Neural cell (in vitro differentiated cells): ENCODE results near the gene RHEBL1. TPM values are rescaled to one million over a fixed set of nuclear protein-coding genes. Genes with fewer than 3 reads are reported as not detected.

Source experiments
- H2AFZ ChIP-seq: fragments of 200-600, 300-800 bp; sonication (generic), shearing (Covaris generic); 2 replicates; pipeline ENCODE4 v1.6.0; 2014; ENCODE audit warnings: low read depth, mild to moderate bottlenecking, antibody characterized with exemption, low read length, moderate library complexity
- H3F3A ChIP-seq: fragments of 200-600 bp; shearing (Covaris generic); 2 replicates; pipeline ENCODE4 v1.6.1; 2016; ENCODE audit warnings: mild to moderate bottlenecking, moderate library complexity, mixed read lengths, antibody characterized with exemption, low read length; ENCODE audit not compliant: insufficient read depth, poor library complexity, severe bottlenecking
- H3K27ac ChIP-seq: fragments of 200-600, 300-800 bp; sonication (generic), shearing (Covaris generic); 2 replicates; pipeline ENCODE4 v1.5.1; 2014; ENCODE audit warnings: mild to moderate bottlenecking, low read length, moderate library complexity
- H3K27me3 ChIP-seq: fragments of 300-800, 200-600 bp; sonication (generic), shearing (Covaris generic); 2 replicates; pipeline ENCODE4 v1.6.0; 2014; ENCODE audit warnings: mild to moderate bottlenecking, low read depth, low read length, moderate library complexity; ENCODE audit not compliant: insufficient read depth
- H3K36me3 ChIP-seq: fragments of 300-800, 200-600 bp; sonication (generic), shearing (Covaris generic); 2 replicates; pipeline ENCODE4 v1.5.1; 2014; ENCODE audit warnings: mild to moderate bottlenecking, antibody characterized with exemption, low read length, moderate library complexity; ENCODE audit not compliant: insufficient read depth
- H3K4me2 ChIP-seq: fragments of 300-800, 200-600 bp; sonication (generic), shearing (Covaris generic); 2 replicates; pipeline ENCODE4 v1.6.0; 2014; ENCODE audit warnings: mild to moderate bottlenecking, low read length
- H3K4me3 ChIP-seq: fragments of 300-800, 200-600 bp; sonication (generic), shearing (Covaris generic); 2 replicates; pipeline ENCODE4 v1.5.1; 2014; ENCODE audit warnings: mild to moderate bottlenecking, low read length, moderate library complexity
- H3K79me2 ChIP-seq: fragments of 200-600 bp; shearing (Covaris generic); replicated peaks from 2 replicates; pipeline ENCODE4 v1.6.0; 2014; ENCODE audit warnings: mild to moderate bottlenecking, low read length, moderate library complexity; ENCODE audit not compliant: insufficient read depth
- H3K9ac ChIP-seq: fragments of 300-800, 200-600 bp; sonication (generic), shearing (Covaris generic); 2 replicates; pipeline ENCODE4 v1.6.1; 2016; ENCODE audit warnings: mild to moderate bottlenecking, low read length, mixed read lengths
- H3K9me2 ChIP-seq: fragments of 200-600 bp; shearing (Covaris generic); 2 replicates; pipeline ENCODE4 v1.6.1; 2016; ENCODE audit warnings: mild to moderate bottlenecking, low read length, mixed read lengths; ENCODE audit not compliant: insufficient read depth
- H3K9me3 ChIP-seq: fragments of 200-600, 300-800 bp; sonication (generic), shearing (Covaris generic); 2 replicates; pipeline ENCODE4 v1.6.1; 2016; ENCODE audit warnings: mild to moderate bottlenecking, mixed run types, low read length, moderate library complexity, mixed read lengths
- H4K20me1 ChIP-seq: fragments of 200-600 bp; shearing (Covaris generic); 2 replicates; pipeline ENCODE4 v1.6.1; 2016; ENCODE audit warnings: mild to moderate bottlenecking, mixed run types; ENCODE audit not compliant: insufficient read depth
- EP300 ChIP-seq: fragments of 450-650 bp; conservative IDR thresholded peaks from 2 replicates; pipeline ENCODE4 v1.6.1; 2014; ENCODE audit warnings: antibody characterized with exemption, mild to moderate bottlenecking, moderate library complexity; ENCODE audit not compliant: poor library complexity, severe bottlenecking
- EZH2 ChIP-seq: fragments of 200-600, 300-800 bp; shearing (Covaris generic), sonication (generic); IDR thresholded peaks from 2 replicates; pipeline ENCODE4 v1.6.1; 2014; ENCODE audit warnings: antibody characterized with exemption, low read length, borderline replicate concordance, mild to moderate bottlenecking; ENCODE audit not compliant: insufficient read depth, poor library complexity, severe bottlenecking
- MXI1 ChIP-seq: fragments of 450-650 bp; conservative IDR thresholded peaks from 2 replicates; pipeline ENCODE4 v1.6.1; 2014; ENCODE audit warnings: antibody characterized with exemption, mild to moderate bottlenecking; ENCODE audit not compliant: poor library complexity, severe bottlenecking
- POLR2AphosphoS5 ChIP-seq: IDR thresholded peaks from 2 replicates; pipeline ENCODE4 v1.6.1; 2012
- RAD21 ChIP-seq: fragments of 450-650 bp; conservative IDR thresholded peaks from 2 replicates; pipeline ENCODE4 v1.6.1; 2014; ENCODE audit warnings: antibody characterized with exemption, mild to moderate bottlenecking, moderate library complexity
- SMC3 ChIP-seq: fragments of 450-650 bp; conservative IDR thresholded peaks from 2 replicates; pipeline ENCODE4 v1.6.1; 2014; ENCODE audit warnings: antibody characterized with exemption, mild to moderate bottlenecking, moderate library complexity; ENCODE audit not compliant: poor library complexity
- TAF1 ChIP-seq: IDR thresholded peaks from 2 replicates; pipeline ENCODE4 v1.6.1; 2012; ENCODE audit warnings: low read depth
- polyA plus RNA-seq: library from polyadenylated mRNA; depleted of rRNA; stranded (reverse); fragments of >200 nt; gene quantifications from 2 replicates; pipeline ENCODE4 v1.2.3, GENCODE V29; 2014
- TF ChIP-seq, protein P1 (sequence below): IDR thresholded peaks from 2 replicates; pipeline ENCODE4 v1.6.1; 2012; ENCODE audit warnings: borderline replicate concordance
- TF ChIP-seq, protein P2 (sequence below): fragments of 450-650 bp; IDR thresholded peaks from 2 replicates; pipeline ENCODE4 v1.5.1; 2014; ENCODE audit warnings: antibody characterized with exemption, mild to moderate bottlenecking, moderate library complexity; ENCODE audit not compliant: poor library complexity, severe bottlenecking

The RHEBL1 gene
- polyA plus RNA-seq, 1 donor from 2014 or later: 0.68 TPM

DNA sequence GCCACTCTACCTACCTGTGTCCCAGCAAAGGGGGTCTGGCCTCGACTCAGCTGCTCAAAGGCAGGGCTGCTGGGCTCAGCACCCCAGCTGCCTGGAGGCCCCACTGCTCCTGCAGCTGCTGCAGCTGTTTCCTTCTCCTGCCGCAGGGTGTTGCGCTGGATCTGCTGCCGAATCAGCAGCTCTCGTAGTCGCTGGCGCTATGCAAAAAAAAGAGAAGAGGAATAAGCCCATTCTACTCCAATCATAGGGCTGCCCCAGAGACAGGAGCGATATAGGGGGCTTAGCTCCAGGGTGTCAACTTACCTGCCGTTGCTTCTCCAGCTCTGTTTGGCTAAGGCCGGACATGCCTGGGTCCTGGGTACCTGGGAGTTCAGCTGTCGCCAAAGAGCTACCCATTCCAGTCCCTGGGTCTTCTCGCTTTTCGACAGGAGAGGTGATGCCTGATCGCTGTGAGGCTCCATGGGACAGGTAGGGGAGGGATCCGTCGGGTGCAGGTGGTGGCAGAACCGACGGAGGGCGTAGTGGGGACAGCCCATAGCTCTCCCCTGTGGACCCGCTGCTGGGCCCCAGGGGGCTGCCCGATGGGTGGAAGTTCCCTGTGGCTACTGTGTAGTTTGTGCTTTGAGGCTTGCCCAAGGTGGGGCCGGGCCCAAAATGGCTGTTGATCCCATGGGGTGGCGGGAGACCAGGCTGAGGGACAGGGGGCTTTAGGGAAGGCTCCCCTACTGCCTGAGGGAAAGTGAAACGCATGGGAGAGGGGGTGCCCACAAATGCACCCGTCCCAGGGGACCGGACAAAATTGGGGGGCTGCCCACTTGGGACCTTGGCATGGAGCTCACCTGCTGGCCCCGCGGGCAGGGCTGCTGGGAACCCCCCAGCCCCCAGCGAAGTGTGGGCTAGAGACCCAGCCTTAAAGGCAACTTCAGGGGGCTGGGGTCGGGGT is 30.1 kb downstream of the RHEBL1 start:
- Histone ChIP-seq H2AFZ (no peak overlapping the region), H3K4me3 (no peak overlapping the region), H3K36me3 (no peaks in the 10 kb centered on the region), H3K9me2 (no peaks in the 10 kb centered on the region), H3K4me2 (no peak overlapping the region), H3K27me3 (no peaks in the 10 kb centered on the region), H3K9ac (no peak overlapping the region), H3K27ac (no peak overlapping the region), H3K9me3 (no peaks in the 10 kb centered on the region), H3F3A (no peaks in the 10 kb centered on the region), H3K79me2 (no peaks in the 10 kb centered on the region), H4K20me1 (no peaks in the 10 kb centered on the region)
- TF ChIP-seq TAF1 (no peak), EP300 (no peak), POLR2AphosphoS5 (no peak), RAD21 (no peak), MXI1 (no peak), EZH2 (no peak)
- TF ChIP-seq, protein P1, sequence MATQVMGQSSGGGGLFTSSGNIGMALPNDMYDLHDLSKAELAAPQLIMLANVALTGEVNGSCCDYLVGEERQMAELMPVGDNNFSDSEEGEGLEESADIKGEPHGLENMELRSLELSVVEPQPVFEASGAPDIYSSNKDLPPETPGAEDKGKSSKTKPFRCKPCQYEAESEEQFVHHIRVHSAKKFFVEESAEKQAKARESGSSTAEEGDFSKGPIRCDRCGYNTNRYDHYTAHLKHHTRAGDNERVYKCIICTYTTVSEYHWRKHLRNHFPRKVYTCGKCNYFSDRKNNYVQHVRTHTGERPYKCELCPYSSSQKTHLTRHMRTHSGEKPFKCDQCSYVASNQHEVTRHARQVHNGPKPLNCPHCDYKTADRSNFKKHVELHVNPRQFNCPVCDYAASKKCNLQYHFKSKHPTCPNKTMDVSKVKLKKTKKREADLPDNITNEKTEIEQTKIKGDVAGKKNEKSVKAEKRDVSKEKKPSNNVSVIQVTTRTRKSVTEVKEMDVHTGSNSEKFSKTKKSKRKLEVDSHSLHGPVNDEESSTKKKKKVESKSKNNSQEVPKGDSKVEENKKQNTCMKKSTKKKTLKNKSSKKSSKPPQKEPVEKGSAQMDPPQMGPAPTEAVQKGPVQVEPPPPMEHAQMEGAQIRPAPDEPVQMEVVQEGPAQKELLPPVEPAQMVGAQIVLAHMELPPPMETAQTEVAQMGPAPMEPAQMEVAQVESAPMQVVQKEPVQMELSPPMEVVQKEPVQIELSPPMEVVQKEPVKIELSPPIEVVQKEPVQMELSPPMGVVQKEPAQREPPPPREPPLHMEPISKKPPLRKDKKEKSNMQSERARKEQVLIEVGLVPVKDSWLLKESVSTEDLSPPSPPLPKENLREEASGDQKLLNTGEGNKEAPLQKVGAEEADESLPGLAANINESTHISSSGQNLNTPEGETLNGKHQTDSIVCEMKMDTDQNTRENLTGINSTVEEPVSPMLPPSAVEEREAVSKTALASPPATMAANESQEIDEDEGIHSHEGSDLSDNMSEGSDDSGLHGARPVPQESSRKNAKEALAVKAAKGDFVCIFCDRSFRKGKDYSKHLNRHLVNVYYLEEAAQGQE: no peak
- TF ChIP-seq, protein P2, sequence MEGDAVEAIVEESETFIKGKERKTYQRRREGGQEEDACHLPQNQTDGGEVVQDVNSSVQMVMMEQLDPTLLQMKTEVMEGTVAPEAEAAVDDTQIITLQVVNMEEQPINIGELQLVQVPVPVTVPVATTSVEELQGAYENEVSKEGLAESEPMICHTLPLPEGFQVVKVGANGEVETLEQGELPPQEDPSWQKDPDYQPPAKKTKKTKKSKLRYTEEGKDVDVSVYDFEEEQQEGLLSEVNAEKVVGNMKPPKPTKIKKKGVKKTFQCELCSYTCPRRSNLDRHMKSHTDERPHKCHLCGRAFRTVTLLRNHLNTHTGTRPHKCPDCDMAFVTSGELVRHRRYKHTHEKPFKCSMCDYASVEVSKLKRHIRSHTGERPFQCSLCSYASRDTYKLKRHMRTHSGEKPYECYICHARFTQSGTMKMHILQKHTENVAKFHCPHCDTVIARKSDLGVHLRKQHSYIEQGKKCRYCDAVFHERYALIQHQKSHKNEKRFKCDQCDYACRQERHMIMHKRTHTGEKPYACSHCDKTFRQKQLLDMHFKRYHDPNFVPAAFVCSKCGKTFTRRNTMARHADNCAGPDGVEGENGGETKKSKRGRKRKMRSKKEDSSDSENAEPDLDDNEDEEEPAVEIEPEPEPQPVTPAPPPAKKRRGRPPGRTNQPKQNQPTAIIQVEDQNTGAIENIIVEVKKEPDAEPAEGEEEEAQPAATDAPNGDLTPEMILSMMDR: no peak

DNA sequence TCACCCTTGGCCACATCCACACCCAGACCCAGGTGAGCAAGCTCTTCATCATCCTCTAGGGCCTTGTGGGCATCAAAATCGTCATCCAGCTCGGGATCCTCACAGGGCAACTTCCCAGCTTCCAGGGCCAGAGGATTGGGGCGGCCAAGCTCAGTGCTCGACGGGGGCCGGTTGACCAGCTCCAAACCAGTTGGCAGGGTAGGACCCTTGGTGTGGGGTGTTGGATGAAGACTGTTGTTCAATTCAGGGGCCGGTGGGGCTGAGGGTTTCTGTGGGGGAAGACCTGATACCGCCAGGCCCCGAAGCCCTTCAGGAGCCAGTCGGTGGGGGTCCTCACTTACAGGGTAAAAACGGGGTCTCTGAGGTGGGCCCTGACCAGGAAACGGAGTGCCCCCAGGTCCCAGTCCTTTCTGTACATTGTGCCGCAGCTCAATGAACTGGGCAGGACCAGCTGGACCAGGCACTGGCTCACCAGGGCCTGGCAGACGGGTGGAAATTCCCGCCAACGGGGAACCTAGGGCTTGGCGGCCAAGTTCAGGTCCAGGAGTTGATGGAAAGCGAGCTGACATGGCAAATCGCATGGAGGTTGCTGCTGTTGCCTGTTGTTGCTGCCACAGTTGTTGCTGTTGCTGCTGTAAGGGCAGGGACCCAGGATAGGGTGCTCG is 31.4 kb downstream of the RHEBL1 start:
- Histone ChIP-seq H4K20me1 (no peaks in the 10 kb centered on the region), H3K4me3 (no peak overlapping the region), H3K79me2 (no peaks in the 10 kb centered on the region), H3K9me3 (no peaks in the 10 kb centered on the region), H3K4me2 (no peak overlapping the region), H3F3A (no peaks in the 10 kb centered on the region), H3K27ac (no peak overlapping the region), H2AFZ (no peak overlapping the region), H3K36me3 (no peaks in the 10 kb centered on the region), H3K9me2 (no peaks in the 10 kb centered on the region), H3K27me3 (no peaks in the 10 kb centered on the region), H3K9ac (no peak overlapping the region)
- TF ChIP-seq EZH2 (no peak), RAD21 (no peak), EP300 (no peak), MXI1 (no peak), TAF1 (no peak), SMC3 (no peak), POLR2AphosphoS5 (no peak)
- TF ChIP-seq, protein P1: no peak
- TF ChIP-seq, protein P2: no peak
